ENCODE data around the gene ADORA2A. TPM values are rescaled to one million over a fixed set of nuclear protein-coding genes. Genes with fewer than 3 reads are reported as not detected.

Gene ADORA2A
- total RNA-seq, 1 donor from 2014 or later: 35.8 TPM

GRCh38 chr22:24444729-24445466 lies 17.5 kb downstream of the ADORA2A start:
- intact Hi-C loops (cut with micrococcal nuclease): loop anchor here (1.0 kb wide), 1 partner anchor 11 kb away; no protein-coding TSS in a partner anchor
- H3K4me3 Mint-ChIP-seq: no peak overlapping the region
- H3K9me3 Mint-ChIP-seq: no peaks in the 10 kb centered on the region
- peaks cover 39% of the 10 kb centered on the region for H3K4me1 Mint-ChIP-seq
- CTCF ChIA-PET: no interaction called here
- POLR2A ChIA-PET: interaction anchor here (1.4 kb wide), 1 partner anchor 10 kb away, joined by 6 read pairs; no protein-coding TSS in a partner anchor
- H3K27me3 Mint-ChIP-seq: no peaks in the 10 kb centered on the region
- DNase-seq (no peak), ATAC-seq (ENCODE audit: low read depth) (no peak)
- H3K27ac Mint-ChIP-seq: no peak overlapping the region
- TF ChIP-seq, protein P1, sequence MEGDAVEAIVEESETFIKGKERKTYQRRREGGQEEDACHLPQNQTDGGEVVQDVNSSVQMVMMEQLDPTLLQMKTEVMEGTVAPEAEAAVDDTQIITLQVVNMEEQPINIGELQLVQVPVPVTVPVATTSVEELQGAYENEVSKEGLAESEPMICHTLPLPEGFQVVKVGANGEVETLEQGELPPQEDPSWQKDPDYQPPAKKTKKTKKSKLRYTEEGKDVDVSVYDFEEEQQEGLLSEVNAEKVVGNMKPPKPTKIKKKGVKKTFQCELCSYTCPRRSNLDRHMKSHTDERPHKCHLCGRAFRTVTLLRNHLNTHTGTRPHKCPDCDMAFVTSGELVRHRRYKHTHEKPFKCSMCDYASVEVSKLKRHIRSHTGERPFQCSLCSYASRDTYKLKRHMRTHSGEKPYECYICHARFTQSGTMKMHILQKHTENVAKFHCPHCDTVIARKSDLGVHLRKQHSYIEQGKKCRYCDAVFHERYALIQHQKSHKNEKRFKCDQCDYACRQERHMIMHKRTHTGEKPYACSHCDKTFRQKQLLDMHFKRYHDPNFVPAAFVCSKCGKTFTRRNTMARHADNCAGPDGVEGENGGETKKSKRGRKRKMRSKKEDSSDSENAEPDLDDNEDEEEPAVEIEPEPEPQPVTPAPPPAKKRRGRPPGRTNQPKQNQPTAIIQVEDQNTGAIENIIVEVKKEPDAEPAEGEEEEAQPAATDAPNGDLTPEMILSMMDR (IDR thresholded peaks at IDR 0.05): no peak
- H3K36me3 Mint-ChIP-seq (ENCODE audit: low read depth): peaks cover 40% of the 10 kb centered on the region

DNA sequence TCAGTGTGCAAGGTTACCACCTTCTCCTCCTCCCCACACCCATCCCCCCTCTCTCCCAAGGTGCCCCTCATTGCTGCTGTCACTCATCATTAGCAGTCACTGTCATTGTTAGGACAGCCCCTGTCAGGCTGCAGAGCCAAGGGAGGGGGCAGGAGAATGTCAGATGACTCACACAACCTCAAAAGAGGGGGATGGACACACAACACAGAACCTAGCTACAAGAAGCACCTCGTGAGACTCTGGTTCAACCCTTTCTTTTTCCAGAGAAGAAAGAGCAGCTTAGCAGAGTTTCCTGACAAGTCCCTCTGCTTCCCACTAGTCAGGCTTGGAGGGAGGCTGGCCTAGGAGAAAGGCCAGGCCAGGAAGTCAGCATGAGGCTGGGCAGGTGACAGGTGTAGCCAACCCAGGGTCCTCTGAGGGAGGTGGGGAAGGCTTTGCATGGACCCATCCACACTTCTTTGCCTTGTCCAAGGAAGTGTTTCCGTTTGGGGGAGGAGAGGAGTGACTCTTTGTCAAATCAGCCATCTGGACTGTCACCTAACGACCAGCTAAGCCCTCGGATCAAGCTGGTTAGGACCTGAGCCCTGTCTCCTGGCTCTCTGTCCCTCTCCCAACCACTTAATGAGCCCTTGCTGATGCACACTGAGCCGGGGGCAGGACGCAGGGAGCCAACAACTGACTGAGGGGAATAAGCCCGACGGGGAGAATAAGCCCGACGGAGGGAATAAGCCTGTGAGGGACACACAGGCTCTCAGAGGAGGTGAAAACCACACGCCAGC lies 18.3 kb downstream of the ADORA2A start:
- TF ChIP-seq, protein P1 (IDR thresholded peaks at IDR 0.05): no peak
- ATAC-seq (ENCODE audit: low read depth) (peak; percentile 84), DNase-seq (no peak)
- Mint-ChIP-seq H3K27me3 (no peaks in the 10 kb centered on the region), H3K36me3 (ENCODE audit: low read depth) (peaks cover 38% of the 10 kb centered on the region), H3K9me3 (no peaks in the 10 kb centered on the region), H3K4me3 (no peak overlapping the region), H3K4me1 (peaks cover 41% of the 10 kb centered on the region), H3K27ac (no peak overlapping the region)
- ChIA-PET POLR2A (interaction anchor here (0.6 to 1.4 kb wide), 2 partner anchors 11 to 356 kb away, joined by 6 to 8 read pairs; no protein-coding TSS in a partner anchor), CTCF (no interaction called here)
- intact Hi-C loops (cut with micrococcal nuclease): loop anchor here (1.0 kb wide), 1 partner anchor 11 kb away; no protein-coding TSS in a partner anchor

- Mint-ChIP-seq H3K36me3 (ENCODE audit: low read depth) (peaks cover 32% of the 10 kb centered on the region), H3K4me1 (peaks cover 39% of the 10 kb centered on the region), H3K27ac (no peak overlapping the region), H3K27me3 (no peaks in the 10 kb centered on the region), H3K4me3 (no peak overlapping the region), H3K9me3 (no peaks in the 10 kb centered on the region)
- TF ChIP-seq, protein P1 (IDR thresholded peaks at IDR 0.05): no peak
- ATAC-seq (ENCODE audit: low read depth) (no peak), DNase-seq (no peak)
- ChIA-PET POLR2A (interaction anchor here (0.6 kb wide), 1 partner anchor 356 kb away, joined by 8 read pairs; no protein-coding TSS in a partner anchor), CTCF (no interaction called here)
- intact Hi-C loops (cut with micrococcal nuclease): no loop called here
Measured at GRCh38 chr22:24446260-24446611, 18.8 kb downstream of the ADORA2A start.

- Mint-ChIP-seq H3K27ac (no peak overlapping the region), H3K36me3 (ENCODE audit: low read depth) (no peaks in the 10 kb centered on the region), H3K4me1 (peaks cover 22% of the 10 kb centered on the region), H3K27me3 (no peaks in the 10 kb centered on the region), H3K4me3 (no peak overlapping the region), H3K9me3 (no peaks in the 10 kb centered on the region)
- intact Hi-C loops (cut with micrococcal nuclease): no loop called here
- ChIA-PET POLR2A (interaction anchor here (0.6 to 0.8 kb wide), 4 partner anchors 13 to 22 kb away, joined by 4 to 6 read pairs (median 4); no protein-coding TSS in a partner anchor), CTCF (interaction anchor here (1.1 kb wide), 1 partner anchor 52 kb away, joined by 5 read pairs; no protein-coding TSS in a partner anchor)
- TF ChIP-seq, protein P1 (IDR thresholded peaks at IDR 0.05): no peak
- no peak for ATAC-seq (ENCODE audit: low read depth)
- DNase-seq: no peak
Measured at GRCh38 chr22:24450610-24451009, 23.2 kb downstream of the ADORA2A start.

GRCh38 chr22:24451162-24451561 lies 23.8 kb downstream of the ADORA2A start:
- H3K9me3 Mint-ChIP-seq: no peaks in the 10 kb centered on the region
- ChIA-PET CTCF (interaction anchor here (1.1 kb wide), 1 partner anchor 51 kb away, joined by 5 read pairs; no protein-coding TSS in a partner anchor), POLR2A (interaction anchor here (0.6 to 0.8 kb wide), 2 partner anchors 17 to 18 kb away, joined by 4 to 5 read pairs; no protein-coding TSS in a partner anchor)
- H3K4me1 Mint-ChIP-seq: peaks cover 21% of the 10 kb centered on the region
- no peak for ATAC-seq (ENCODE audit: low read depth)
- no peak overlapping the region for H3K27ac Mint-ChIP-seq
- no peaks in the 10 kb centered on the region for H3K36me3 Mint-ChIP-seq (ENCODE audit: low read depth)
- TF ChIP-seq, protein P1 (IDR thresholded peaks at IDR 0.05): no peak
- H3K27me3 Mint-ChIP-seq: no peaks in the 10 kb centered on the region
- no peak overlapping the region for H3K4me3 Mint-ChIP-seq
- no peak for DNase-seq
- intact Hi-C loops (cut with micrococcal nuclease): no loop called here
